H1 (cell line): ENCODE results near the gene DDC. TPM values are rescaled to one million over a fixed set of nuclear protein-coding genes. Genes with fewer than 3 reads are reported as not detected.

Experiments
- CTCF ChIA-PET: fragments of 300-600 bp; sonication (Branson Sonifier 250); formaldehyde crosslinking; loops from one replicate; lab custom pipeline; 2021; ENCODE audit not compliant: partially characterized antibody; lab: Charles Lee
- POLR2A ChIA-PET: fragments of 300-600 bp; sonication (Branson Sonifier 250); formaldehyde crosslinking; loops from one replicate; lab custom pipeline; 2021; ENCODE audit warnings: inconsistent platforms; ENCODE audit not compliant: partially characterized antibody; lab: Charles Lee
- DNase-seq, 2 experiments: peaks; one replicate each; pipeline versions ENCODE4 v3.0.0 to v3.0.0-alpha.2; 2010 to 2022; ENCODE audit warnings: low spot score in 2 of 2, low read depth in 1 of 2, mixed read lengths in 1 of 2
- FAIRE-seq: peaks from 2 replicates; lab custom pipeline; 2011; peaks lifted over from hg19 to GRCh38; lab: Jason Lieb, UNC
- H2AFZ ChIP-seq: 2 replicates; pipeline ENCODE4 v1.8.1; 2012; ENCODE audit warnings: low read length, inconsistent platforms
- H2AK5ac ChIP-seq: 2 replicates; pipeline ENCODE4 v1.6.1; 2013; ENCODE audit warnings: low read depth, low read length
- H2BK120ac ChIP-seq: replicated peaks from 2 replicates; pipeline ENCODE3; 2013; ENCODE audit warnings: low read depth, low read length, inconsistent platforms
- H2BK12ac ChIP-seq: 2 replicates; pipeline ENCODE4 v1.6.1; 2013; ENCODE audit warnings: low read depth, low read length
- H2BK15ac ChIP-seq: 2 replicates; pipeline ENCODE4 v1.6.1; 2013; ENCODE audit warnings: low read length
- H2BK20ac ChIP-seq: 2 replicates; pipeline ENCODE4 v1.6.1; 2013; ENCODE audit warnings: low read length
- H2BK5ac ChIP-seq: 2 replicates; pipeline ENCODE4 v1.6.1; 2013; ENCODE audit warnings: low read depth, low read length
- H3K14ac ChIP-seq: 2 replicates; pipeline ENCODE4 v1.6.1; 2013; ENCODE audit warnings: inconsistent platforms; ENCODE audit not compliant: insufficient read length
- H3K18ac ChIP-seq: 2 replicates; pipeline ENCODE4 v1.6.1; 2013; ENCODE audit warnings: low read length; ENCODE audit errors: extremely low read depth
- H3K23ac ChIP-seq: 2 replicates; pipeline ENCODE4 v1.6.1; 2013; ENCODE audit warnings: inconsistent platforms; ENCODE audit not compliant: insufficient read length
- H3K23me2 ChIP-seq: 2 replicates; pipeline ENCODE4 v1.6.1; 2013; ENCODE audit warnings: low read depth, low read length
- H3K27ac ChIP-seq: 2 replicates; pipeline ENCODE4 v1.6.1; 2011; ENCODE audit warnings: low read depth, low read length, inconsistent platforms
- H3K27me3 ChIP-seq, 4 experiments: replicated peaks in 1 of 4; 1 replicate in 1 of 4; 2 replicates in 3 of 4; pipeline versions ENCODE4 v1.6.1 to v1.8.1; 2011 to 2013; ENCODE audit warnings: low read length in 3 of 4, mild to moderate bottlenecking in 3 of 4, inconsistent platforms in 2 of 4, mixed read lengths in 2 of 4, moderate library complexity in 1 of 4; ENCODE audit not compliant: control insufficient read depth in 3 of 4, insufficient read depth in 3 of 4; ENCODE audit errors: extremely low read depth in 1 of 4
- H3K36me3 ChIP-seq, 4 experiments: 2 replicates each; pipeline versions ENCODE4 v1.6.1 to v1.8.1; 2011 to 2013; ENCODE audit warnings: mild to moderate bottlenecking in 4 of 4, low read length in 3 of 4, moderate library complexity in 2 of 4, control low read depth in 1 of 4, inconsistent platforms in 1 of 4; ENCODE audit not compliant: insufficient read depth in 4 of 4, control insufficient read depth in 2 of 4
- H3K4ac ChIP-seq: replicated peaks from 2 replicates; pipeline ENCODE3; 2013; ENCODE audit warnings: low read length, low read depth, mixed read lengths, inconsistent platforms; ENCODE audit not compliant: insufficient read length
- H3K4me1 ChIP-seq, 4 experiments: replicated peaks in 1 of 4; 1 replicate in 1 of 4; 2 replicates in 3 of 4; pipeline versions ENCODE4 v1.6.1 to v1.8.1; 2011 to 2013; ENCODE audit warnings: low read length in 3 of 4, inconsistent platforms in 2 of 4, mixed read lengths in 1 of 4; ENCODE audit not compliant: insufficient read depth in 4 of 4, control insufficient read depth in 3 of 4
- H3K4me2 ChIP-seq, 2 experiments: 2 replicates each; pipeline versions ENCODE4 v1.6.1 to v1.8.1; 2011 to 2013; ENCODE audit warnings: low read depth in 2 of 2, low read length in 2 of 2, control low read depth in 1 of 2, inconsistent platforms in 1 of 2, mild to moderate bottlenecking in 1 of 2; ENCODE audit not compliant: insufficient read depth in 1 of 2
- H3K4me3 ChIP-seq, 4 experiments: fragments of 200-600, 300-600 bp in 1 of 4; sonication (generic), shearing (Covaris generic), sonication (Bioruptor Twin) in 1 of 4; 2 replicates each; pipeline versions ENCODE4 v1.5.1 to v1.8.1; 2011 to 2016; ENCODE audit warnings: low read length in 4 of 4, low read depth in 3 of 4, control low read depth in 2 of 4, inconsistent platforms in 2 of 4, mild to moderate bottlenecking in 2 of 4, mixed read lengths in 1 of 4, moderate library complexity in 1 of 4; ENCODE audit not compliant: insufficient read depth in 2 of 4; ENCODE audit errors: extremely low read depth in 1 of 4
- H3K56ac ChIP-seq: replicated peaks from 2 replicates; pipeline ENCODE3; 2013; ENCODE audit warnings: low read depth, mild to moderate bottlenecking, mixed read lengths, low read length, inconsistent platforms; ENCODE audit not compliant: insufficient read length
- H3K79me1 ChIP-seq: 2 replicates; pipeline ENCODE4 v1.6.1; 2013; ENCODE audit warnings: low read depth, low read length, control low read depth
- H3K79me2 ChIP-seq, 2 experiments: 2 replicates each; pipeline versions ENCODE4 v1.6.1 to v1.8.1; 2012 to 2013; ENCODE audit warnings: low read length in 2 of 2, mild to moderate bottlenecking in 2 of 2, inconsistent platforms in 1 of 2; ENCODE audit not compliant: insufficient read depth in 2 of 2, control insufficient read depth in 1 of 2
- H3K9ac ChIP-seq, 4 experiments: replicated peaks in 1 of 4; 1 replicate in 1 of 4; 2 replicates in 3 of 4; pipeline versions ENCODE4 v1.6.1 to v1.8.1; 2011 to 2013; ENCODE audit warnings: low read depth in 3 of 4, low read length in 3 of 4, control low read depth in 2 of 4, mild to moderate bottlenecking in 2 of 4, moderate library complexity in 2 of 4, inconsistent platforms in 1 of 4; ENCODE audit errors: extremely low read depth in 1 of 4
- H3K9me3 ChIP-seq, 2 experiments: 2 replicates each; pipeline versions ENCODE4 v1.6.1 to v1.8.1; 2012 to 2013; ENCODE audit warnings: mild to moderate bottlenecking in 2 of 2, moderate library complexity in 2 of 2, control low read depth in 1 of 2, inconsistent platforms in 1 of 2, low read depth in 1 of 2, low read length in 1 of 2, mixed read lengths in 1 of 2; ENCODE audit not compliant: insufficient read depth in 2 of 2
- H4K20me1 ChIP-seq, 2 experiments: replicated peaks in 1 of 2; 2 replicates each; pipeline versions ENCODE3 to v1.8.1; 2011 to 2013; ENCODE audit warnings: inconsistent platforms in 2 of 2, low read length in 2 of 2, mild to moderate bottlenecking in 1 of 2; ENCODE audit not compliant: insufficient read depth in 2 of 2, control insufficient read depth in 1 of 2
- H4K5ac ChIP-seq: 2 replicates; pipeline ENCODE4 v1.6.1; 2013; ENCODE audit warnings: low read length, low read depth, mixed read lengths, inconsistent platforms; ENCODE audit not compliant: insufficient read length
- H4K8ac ChIP-seq: 2 replicates; pipeline ENCODE4 v1.8.0; 2013; ENCODE audit warnings: mild to moderate bottlenecking, moderate library complexity, low read length, inconsistent platforms; ENCODE audit not compliant: insufficient read depth; ENCODE audit errors: extremely low read depth
- H4K91ac ChIP-seq: replicated peaks from 2 replicates; pipeline ENCODE3; 2013; ENCODE audit warnings: low read length, mixed read lengths, inconsistent platforms; ENCODE audit not compliant: insufficient read length
- BCL11A ChIP-seq, 2 experiments: IDR thresholded peaks; one replicate each; pipeline ENCODE4 v1.6.1; 2011; ENCODE audit warnings: low read depth in 2 of 2, low read length in 2 of 2, mild to moderate bottlenecking in 2 of 2
- EGR1 ChIP-seq: IDR thresholded peaks from 2 replicates; pipeline ENCODE4 v1.6.1; 2011; ENCODE audit warnings: low read depth, low read length, borderline replicate concordance
- PHF8 ChIP-seq: fragments of 200-600 bp; sonication (generic); conservative IDR thresholded peaks from 2 replicates; pipeline ENCODE4 v1.7.1; 2012; ENCODE audit warnings: low read depth, mild to moderate bottlenecking, inconsistent platforms, low read length, moderate library complexity
- RNF2 ChIP-seq: fragments of 200-900, 300-1000 bp; sonication (generic); IDR thresholded peaks from 2 replicates; pipeline ENCODE4 v1.7.1; 2016; ENCODE audit warnings: borderline replicate concordance, low read depth, mild to moderate bottlenecking, antibody characterized with exemption, low read length; ENCODE audit not compliant: poor library complexity, severe bottlenecking; ENCODE audit errors: missing control alignments
- WGBS, 2 experiments: shearing (Covaris generic) in 1 of 2; methylation state at CpG; one replicate each; pipeline versions ENCODE4 v1.1.6 to v1.1.7; 2013 to 2015; ENCODE audit warnings: low lambda C conversion rate in 2 of 2, mixed read lengths in 2 of 2, inconsistent platforms in 1 of 2, low coverage in 1 of 2, missing lambda C conversion rate in 1 of 2; ENCODE audit not compliant: insufficient replicate concordance in 2 of 2, insufficient coverage in 1 of 2, insufficient read length in 1 of 2; ENCODE audit errors: extremely low coverage in 1 of 2, missing lambda C conversion rate in 1 of 2; 5-methylcytosine and 5-hydroxymethylcytosine counted together
- polyA plus RNA-seq, 7 experiments: library from polyadenylated mRNA; depleted of rRNA in 3 of 7; stranded (reverse) in 5 of 7; unstranded in 2 of 7; fragments of >200 nt in 5 of 7; fragments of 200-250 nt in 2 of 7; gene quantifications; 1 replicate in 5 of 7; 2 replicates in 1 of 7; 4 replicates in 1 of 7; pipeline versions ENCODE4 v1.2.1 to v1.2.3, GENCODE V29; 2011 to 2013; ENCODE audit warnings: missing spikeins in 2 of 7, mixed read lengths in 2 of 7
- total RNA-seq: library from RNA; stranded (reverse); fragmentation: NEBNext Ultra II Directional; extraction: Animal tissue kit (Norgen Biotek cat#: 25700); gene quantifications from 2 replicates; pipeline ENCODE4 v1.2.1, GENCODE V29; 2021

DDC gene
- total and polyA plus RNA-seq, 2 of the 8 experiments (the other 6 are each of a cell fraction or from before 2014, with no cell fraction given), result 0.05 TPM; not detected in 1

DNA sequence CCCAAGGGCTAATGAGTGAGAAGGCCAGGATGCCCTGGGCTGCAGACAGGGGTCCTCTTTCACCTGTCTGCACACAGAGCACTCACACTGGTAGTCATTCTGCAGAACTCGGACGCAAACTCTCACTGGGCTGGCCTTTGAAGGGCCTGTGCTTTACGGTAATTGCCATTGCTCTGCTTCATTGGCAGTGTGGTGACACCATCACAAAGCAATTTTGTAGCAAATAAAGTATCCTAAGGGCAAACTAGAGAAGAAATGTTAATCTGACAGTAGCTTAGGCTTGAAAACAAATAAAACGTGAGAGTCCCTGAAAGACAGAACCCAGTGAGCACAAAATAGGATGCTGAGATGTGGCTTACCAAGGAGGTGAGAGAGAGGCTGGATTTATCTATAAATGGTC is 84.4 kb downstream of the DDC start:
- WGBS, 2 experiments, result 73% methylated on average over 4 of the region's 4 CpGs; no CpG with 5 or more reads in 1 of the 2 experiments
- peaks cover under 1 to 2% of the 10 kb centered on the region in 2 experiments; a peak in 2 of 4 replicates for H3K9me3 ChIP-seq
- H2BK15ac ChIP-seq, result no peak overlapping the region
- H3K23ac ChIP-seq, result no peak overlapping the region
- peaks cover 0 to 3% (median 0%) of the 10 kb centered on the region in 4 experiments; a peak in 2 of 7 replicates for H3K4me1 ChIP-seq
- H3K23me2 ChIP-seq, result no peaks in the 10 kb centered on the region
- H3K14ac ChIP-seq, result no peak overlapping the region
- no peaks in the 10 kb centered on the region for H3K79me1 ChIP-seq
- no peak overlapping the region for H3K4me2 ChIP-seq
- H3K79me2 ChIP-seq, result no peaks in the 10 kb centered on the region
- no peak overlapping the region for H4K5ac ChIP-seq
- no peak overlapping the region for H2BK20ac ChIP-seq
- CTCF ChIA-PET, result interaction anchor here (1.0 to 2.0 kb wide), 4 partner anchors 13 to 106 kb away, joined by 3 to 11 read pairs (median 3); no protein-coding TSS in a partner anchor
- no peaks in the 10 kb centered on the region for H3K36me3 ChIP-seq
- H2AFZ ChIP-seq, result no peak overlapping the region
- DNase-seq (no peak), FAIRE-seq (no peak)
- H4K8ac ChIP-seq, result no peak overlapping the region
- no peak overlapping the region for H3K56ac ChIP-seq
- no peak overlapping the region for H3K4ac ChIP-seq
- H2BK5ac ChIP-seq, result no peak overlapping the region
- no peak overlapping the region for H2BK120ac ChIP-seq
- no peak overlapping the region for H3K4me3 ChIP-seq
- H4K20me1 ChIP-seq, result no peaks in the 10 kb centered on the region
- no peak overlapping the region for H3K18ac ChIP-seq
- no peak overlapping the region for H4K91ac ChIP-seq
- no peak overlapping the region for H3K27ac ChIP-seq
- no peak overlapping the region for H2BK12ac ChIP-seq
- POLR2A ChIA-PET, result no interaction called here
- no peaks in the 10 kb centered on the region for H3K27me3 ChIP-seq
- H3K9ac ChIP-seq, result no peak overlapping the region
- no peak overlapping the region for H2AK5ac ChIP-seq
- TF ChIP-seq PHF8, result no peak
- TF ChIP-seq EGR1, result no peak
- TF ChIP-seq RNF2, result no peak
- TF ChIP-seq BCL11A (IDR thresholded peaks at IDR 0.05; ENCODE audit: low read depth in 2 of 2, low read length in 2 of 2), result no peak
